DOHH2 (cell line): Measurements from ENCODE around the gene TUT4.

Source experiments
- H3F3A ChIP-seq: fragments of 200-600 bp; sonication (generic), shearing (Covaris generic); 2 replicates; pipeline ENCODE4 v1.6.0; 2016; ENCODE audit warnings: antibody characterized with exemption, mild to moderate bottlenecking; ENCODE audit not compliant: control insufficient read depth, insufficient read depth
- H3K27ac ChIP-seq: fragments of 200-600 bp; sonication (generic); 2 replicates; pipeline ENCODE4 v1.5.1; 2014; ENCODE audit warnings: low read depth, mild to moderate bottlenecking, low read length, moderate library complexity
- H3K27me3 ChIP-seq: fragments of 200-600 bp; sonication (generic); 2 replicates; pipeline ENCODE4 v1.6.1; 2014; ENCODE audit warnings: mild to moderate bottlenecking, low read length, mixed read lengths; ENCODE audit not compliant: control insufficient read depth
- H3K36me3 ChIP-seq: fragments of 200-600 bp; sonication (generic); 2 replicates; pipeline ENCODE4 v1.6.1; 2014; ENCODE audit warnings: mild to moderate bottlenecking, low read length, moderate library complexity, mixed read lengths; ENCODE audit not compliant: control insufficient read depth
- H3K4me1 ChIP-seq: fragments of 200-600 bp; sonication (generic); 2 replicates; pipeline ENCODE4 v1.6.1; 2014; ENCODE audit warnings: mild to moderate bottlenecking, low read length, mixed read lengths; ENCODE audit not compliant: control insufficient read depth
- H3K4me2 ChIP-seq: fragments of 200-600 bp; sonication (generic); 2 replicates; pipeline ENCODE4 v1.6.0; 2014; ENCODE audit warnings: mild to moderate bottlenecking, low read length, moderate library complexity
- H3K4me3 ChIP-seq: fragments of 200-600 bp; sonication (generic); 2 replicates; pipeline ENCODE4 v1.5.1; 2014; ENCODE audit warnings: mild to moderate bottlenecking, low read length, mixed read lengths
- H3K79me2 ChIP-seq: fragments of 200-600 bp; sonication (generic); 2 replicates; pipeline ENCODE4 v1.6.1; 2014; ENCODE audit warnings: mild to moderate bottlenecking, low read length, mixed read lengths; ENCODE audit not compliant: control insufficient read depth
- H3K9me2 ChIP-seq: fragments of 200-600 bp; sonication (generic); replicated peaks from 2 replicates; pipeline ENCODE4 v1.6.1; 2014; ENCODE audit warnings: mild to moderate bottlenecking, low read length, mixed read lengths; ENCODE audit not compliant: control insufficient read depth
- H3K9me3 ChIP-seq: fragments of 200-600 bp; sonication (generic); 2 replicates; pipeline ENCODE4 v1.6.1; 2014; ENCODE audit warnings: antibody characterized with exemption, low read length, mixed read lengths; ENCODE audit not compliant: control insufficient read depth, insufficient read depth
- H4K20me1 ChIP-seq: fragments of 200-600 bp; sonication (generic); 2 replicates; pipeline ENCODE4 v1.6.0; 2014; ENCODE audit warnings: low read depth, mild to moderate bottlenecking, antibody characterized with exemption, low read length, moderate library complexity; ENCODE audit not compliant: control insufficient read depth, insufficient read depth
- EZH2phosphoT487 ChIP-seq: fragments of 200-600 bp; sonication (generic); IDR thresholded peaks from 2 replicates; pipeline ENCODE4 v1.6.1; 2017; ENCODE audit warnings: borderline replicate concordance, mild to moderate bottlenecking, antibody characterized with exemption, low read length, moderate library complexity, mixed read lengths
- TF ChIP-seq, protein P1 (sequence below): fragments of 200-600 bp; sonication (generic); IDR thresholded peaks from one replicate; pipeline ENCODE4 v1.5.1; 2014; ENCODE audit warnings: antibody characterized with exemption, mild to moderate bottlenecking, low read depth, low read length; ENCODE audit not compliant: poor library complexity, severe bottlenecking

TUT4 gene

DNA sequence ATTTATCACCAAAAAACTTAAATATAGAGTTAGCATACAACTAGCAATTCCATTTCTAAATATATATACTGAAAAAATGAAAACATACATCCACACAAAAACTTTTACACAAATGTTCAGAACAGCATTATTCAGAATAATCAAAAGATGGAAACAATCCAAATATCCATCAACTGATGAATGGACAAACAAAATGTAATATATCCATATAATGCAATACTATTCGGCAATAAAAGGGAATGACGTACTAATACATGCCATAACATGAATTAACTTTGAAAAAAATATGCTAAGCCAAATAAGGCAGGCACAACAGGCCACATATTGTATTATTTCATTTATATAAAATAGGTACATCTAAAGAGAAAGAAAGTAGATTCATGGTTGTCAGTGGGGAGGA lies 33.9 kb downstream of the TUT4 start:
- no peaks in the 10 kb centered on the region for H4K20me1 ChIP-seq
- H3K4me1 ChIP-seq, result no peaks in the 10 kb centered on the region
- H3K9me3 ChIP-seq, result no peaks in the 10 kb centered on the region
- TF ChIP-seq, protein P1, sequence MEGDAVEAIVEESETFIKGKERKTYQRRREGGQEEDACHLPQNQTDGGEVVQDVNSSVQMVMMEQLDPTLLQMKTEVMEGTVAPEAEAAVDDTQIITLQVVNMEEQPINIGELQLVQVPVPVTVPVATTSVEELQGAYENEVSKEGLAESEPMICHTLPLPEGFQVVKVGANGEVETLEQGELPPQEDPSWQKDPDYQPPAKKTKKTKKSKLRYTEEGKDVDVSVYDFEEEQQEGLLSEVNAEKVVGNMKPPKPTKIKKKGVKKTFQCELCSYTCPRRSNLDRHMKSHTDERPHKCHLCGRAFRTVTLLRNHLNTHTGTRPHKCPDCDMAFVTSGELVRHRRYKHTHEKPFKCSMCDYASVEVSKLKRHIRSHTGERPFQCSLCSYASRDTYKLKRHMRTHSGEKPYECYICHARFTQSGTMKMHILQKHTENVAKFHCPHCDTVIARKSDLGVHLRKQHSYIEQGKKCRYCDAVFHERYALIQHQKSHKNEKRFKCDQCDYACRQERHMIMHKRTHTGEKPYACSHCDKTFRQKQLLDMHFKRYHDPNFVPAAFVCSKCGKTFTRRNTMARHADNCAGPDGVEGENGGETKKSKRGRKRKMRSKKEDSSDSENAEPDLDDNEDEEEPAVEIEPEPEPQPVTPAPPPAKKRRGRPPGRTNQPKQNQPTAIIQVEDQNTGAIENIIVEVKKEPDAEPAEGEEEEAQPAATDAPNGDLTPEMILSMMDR, result no peak
- TF ChIP-seq EZH2phosphoT487, result no peak
- no peaks in the 10 kb centered on the region for H3K9me2 ChIP-seq
- H3K27ac ChIP-seq, result no peak overlapping the region
- H3K4me2 ChIP-seq, result no peak overlapping the region
- peaks cover 40% of the 10 kb centered on the region for H3K36me3 ChIP-seq
- no peaks in the 10 kb centered on the region for H3F3A ChIP-seq
- H3K27me3 ChIP-seq, result no peaks in the 10 kb centered on the region
- H3K4me3 ChIP-seq, result no peak overlapping the region
- peaks cover 15% of the 10 kb centered on the region for H3K79me2 ChIP-seq

DNA sequence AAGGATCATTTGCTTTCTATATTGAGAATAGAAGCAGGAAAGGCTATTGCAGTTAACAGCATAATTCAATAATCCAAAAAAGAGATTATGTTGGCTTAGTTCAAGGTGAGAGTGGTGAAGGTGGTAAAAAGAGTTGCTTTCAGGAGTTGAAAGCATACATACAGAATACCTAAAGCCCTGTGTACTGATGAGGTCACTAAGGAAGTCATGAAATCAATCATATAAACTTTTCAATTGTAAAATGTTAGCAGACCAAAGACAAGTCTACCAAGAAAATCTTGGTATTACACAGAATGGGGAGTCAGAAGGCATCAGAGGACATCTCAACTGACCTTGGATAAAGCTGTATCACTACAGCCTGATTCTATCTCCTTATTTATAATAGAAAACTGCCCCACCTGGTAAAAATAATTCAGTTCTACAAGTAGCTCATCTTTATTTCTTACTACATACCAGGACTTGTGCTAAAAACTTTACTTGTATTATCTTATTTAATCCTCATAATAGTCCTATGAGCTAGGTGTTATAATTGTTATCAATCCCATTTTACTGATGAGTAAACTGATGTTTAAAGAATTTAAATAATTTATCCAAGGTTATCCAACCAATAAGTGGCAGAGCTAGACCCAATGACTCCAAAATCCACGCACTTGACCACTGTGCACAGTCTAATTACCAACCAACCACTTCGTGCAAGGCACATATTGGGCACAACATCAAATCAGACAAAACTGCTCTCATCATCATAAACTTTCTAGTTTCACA lies 40.9 kb downstream of the TUT4 start:
- Histone ChIP-seq H3K27me3 (no peaks in the 10 kb centered on the region), H3K4me2 (no peak overlapping the region)
- TF ChIP-seq, protein P1, result no peak
- no peak for TF ChIP-seq EZH2phosphoT487

DNA sequence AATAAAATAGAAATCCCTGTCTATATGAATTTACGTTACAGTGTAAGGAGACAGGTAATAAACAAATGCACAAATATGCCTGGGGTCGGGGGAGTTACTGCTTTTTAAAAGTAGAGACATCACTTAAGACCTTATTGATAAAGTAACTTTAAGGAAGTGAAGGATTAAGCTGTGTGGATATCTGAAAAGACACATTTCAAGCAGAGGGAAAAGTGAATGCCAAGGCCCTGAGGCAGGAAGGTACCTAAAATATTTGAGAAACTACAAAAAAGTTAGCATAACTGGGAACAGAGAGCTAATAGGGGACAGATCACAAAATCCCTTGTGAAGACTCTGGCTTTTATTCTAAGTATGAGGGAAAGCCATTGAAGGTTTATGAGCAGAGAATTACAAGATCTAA lies 41.5 kb downstream of the TUT4 start:
- Histone ChIP-seq H3K4me3 (no peak overlapping the region), H3K36me3 (peaks cover 56% of the 10 kb centered on the region)

More for the DNA sequence above, 40.9 kb downstream of the TUT4 start:
- H3K4me1 ChIP-seq, result no peaks in the 10 kb centered on the region
- H3K4me3 ChIP-seq, result no peak overlapping the region
- no peaks in the 10 kb centered on the region for H3F3A ChIP-seq
- no peaks in the 10 kb centered on the region for H3K9me2 ChIP-seq
- peaks cover 56% of the 10 kb centered on the region for H3K36me3 ChIP-seq
- H3K9me3 ChIP-seq, result no peaks in the 10 kb centered on the region
- no peaks in the 10 kb centered on the region for H3K79me2 ChIP-seq
- H4K20me1 ChIP-seq, result no peaks in the 10 kb centered on the region
- no peak overlapping the region for H3K27ac ChIP-seq

More for the DNA sequence above, 41.5 kb downstream of the TUT4 start:
- Histone ChIP-seq H3F3A (no peaks in the 10 kb centered on the region), H3K9me2 (no peaks in the 10 kb centered on the region), H3K9me3 (no peaks in the 10 kb centered on the region), H3K4me2 (no peak overlapping the region), H3K27me3 (no peaks in the 10 kb centered on the region), H3K27ac (no peak overlapping the region), H4K20me1 (no peaks in the 10 kb centered on the region), H3K4me1 (no peaks in the 10 kb centered on the region), H3K79me2 (no peaks in the 10 kb centered on the region)
- TF ChIP-seq EZH2phosphoT487, result no peak
- TF ChIP-seq, protein P1, result no peak
